GM11168 (cell line): ENCODE data around the gene SLCO2A1.

Experiments
- in situ Hi-C: fragments of 300-500 bp; cut with MboI; formaldehyde crosslinking; loops from one replicate; pipeline ENCODE4 v1.12.0; 2022; ENCODE audit warnings: low sequenced_read_pairs; ENCODE audit not compliant: unreplicated experiment

The SLCO2A1 gene

GRCh38 chr3:133937756-133938601, 91.7 kb downstream of the SLCO2A1 start:
- in situ Hi-C loops: loop anchor here (10.0 kb wide), 1 partner anchor 277 kb away; no protein-coding TSS in a partner anchor

- in situ Hi-C loops: loop anchor here (10.0 kb wide), 1 partner anchor 278 kb away; no protein-coding TSS in a partner anchor
Measured at GRCh38 chr3:133937061-133937686, 92.6 kb downstream of the SLCO2A1 start.

- in situ Hi-C loops: loop anchor here (10.0 kb wide), 1 partner anchor 279 kb away; no protein-coding TSS in a partner anchor
Measured at GRCh38 chr3:133935843-133936769, 93.6 kb downstream of the SLCO2A1 start.

DNA sequence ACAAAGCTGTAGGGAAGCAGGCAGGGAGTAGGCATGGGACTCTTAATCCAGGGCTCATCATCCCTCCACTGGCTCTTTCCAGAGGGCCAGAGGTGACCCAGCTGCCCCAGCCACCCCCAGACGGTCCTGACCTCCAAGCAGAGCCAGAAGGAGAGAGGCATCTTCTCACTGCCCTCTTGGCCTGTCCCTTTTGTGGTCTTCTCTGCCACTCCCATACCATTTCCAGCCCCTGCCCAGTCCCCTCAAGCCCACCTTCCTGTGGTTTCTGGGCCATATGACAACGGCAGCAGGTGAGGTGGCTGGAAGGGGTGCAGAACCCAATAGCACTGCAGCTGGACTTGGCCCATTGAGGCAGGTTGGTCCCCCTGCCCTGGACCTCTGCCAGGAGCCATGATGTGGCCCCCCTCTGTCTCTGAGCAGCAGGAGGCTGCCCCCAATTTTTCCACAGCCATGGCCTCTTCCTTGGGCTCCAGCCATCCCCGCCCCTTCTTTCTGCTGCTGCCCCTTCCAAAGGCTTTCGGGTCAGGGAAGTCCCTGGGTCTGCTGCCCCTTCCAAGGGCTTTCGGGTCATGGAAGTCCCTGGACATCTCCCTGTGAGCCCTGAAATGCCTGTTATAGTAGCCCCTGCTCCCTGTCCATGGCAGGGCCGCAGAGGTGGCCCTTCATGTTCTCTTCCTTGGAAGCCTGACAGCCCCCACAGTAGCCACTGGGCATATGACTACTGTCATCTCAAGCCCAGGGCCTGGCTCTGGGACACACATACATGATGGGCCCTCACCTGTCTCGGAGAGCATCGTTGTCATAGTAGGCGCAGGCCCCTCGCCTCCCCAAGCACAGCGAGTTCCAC, 94.5 kb downstream of the SLCO2A1 start:
- in situ Hi-C loops: loop anchor here (10.0 kb wide), 1 partner anchor 280 kb away; no protein-coding TSS in a partner anchor

DNA sequence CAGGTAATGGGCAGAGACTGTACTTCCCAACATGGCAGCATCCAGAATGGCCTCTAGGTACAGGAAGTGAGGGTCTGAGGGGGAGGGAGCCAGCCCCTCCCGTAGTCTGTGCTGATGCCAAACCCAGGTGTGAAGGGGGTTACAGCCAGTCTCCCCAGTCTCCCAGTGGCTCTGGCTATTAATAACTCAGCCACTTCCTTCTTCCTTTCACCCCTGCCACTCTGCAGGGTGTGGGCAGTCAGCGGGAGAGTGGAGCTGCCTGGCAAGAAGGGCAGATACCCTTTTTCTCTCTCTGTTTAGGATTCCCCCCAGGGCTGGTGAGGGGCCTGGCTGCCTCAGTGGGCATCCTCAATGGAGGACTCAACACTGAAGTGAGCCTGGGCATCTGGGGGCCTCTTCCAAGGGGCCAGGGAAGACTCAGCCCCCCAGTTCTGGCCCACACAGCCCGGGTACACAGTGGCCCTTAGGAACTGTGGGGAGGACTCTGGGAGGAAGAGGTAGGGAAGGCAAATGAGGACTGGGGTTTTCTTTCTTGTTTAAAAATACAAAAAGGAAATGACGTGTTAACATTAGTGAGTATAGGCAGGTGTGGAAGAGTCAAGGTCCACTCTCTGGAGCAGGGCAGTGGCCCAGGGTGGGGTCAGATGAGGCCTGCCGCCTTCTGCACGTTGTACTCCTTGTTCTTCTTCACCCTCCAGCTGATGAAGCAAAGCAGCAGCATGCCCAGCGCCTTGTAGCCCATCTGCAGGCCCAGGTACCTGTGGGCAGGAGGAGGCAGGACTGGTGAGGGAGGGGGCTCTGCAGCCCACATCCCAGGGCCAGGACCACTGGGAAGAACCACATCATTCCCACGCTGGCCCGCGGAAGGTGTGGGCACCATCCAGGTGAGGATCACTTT, 95.4 kb downstream of the SLCO2A1 start:
- in situ Hi-C loops: loop anchor here (10.0 kb wide), 1 partner anchor 280 kb away; no protein-coding TSS in a partner anchor

GRCh38 chr3:133933097-133934024, 96.4 kb downstream of the SLCO2A1 start:
- in situ Hi-C loops: loop anchor here (10.0 kb wide), 1 partner anchor 281 kb away; no protein-coding TSS in a partner anchor

DNA sequence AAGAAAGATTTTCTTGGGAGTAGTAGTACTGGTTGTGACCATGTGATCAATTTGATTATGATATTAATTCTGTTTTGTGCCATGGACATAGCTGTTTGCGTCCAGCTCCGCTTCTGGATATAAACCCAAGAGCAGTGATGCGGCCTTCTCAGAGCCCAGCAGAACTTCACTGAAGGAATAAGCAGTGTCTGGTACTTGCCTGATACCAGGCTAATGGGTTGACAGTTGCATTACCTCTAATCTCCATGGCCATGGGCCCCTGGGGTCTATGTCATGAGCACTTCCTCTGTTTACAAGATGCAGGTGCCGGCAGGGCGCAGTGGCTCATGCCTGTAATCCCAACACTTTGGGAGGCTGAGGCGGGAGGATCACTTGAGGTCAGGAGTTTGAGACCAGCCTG, 97.7 kb downstream of the SLCO2A1 start:
- in situ Hi-C loops: loop anchor here (10.0 kb wide), 1 partner anchor 283 kb away; no protein-coding TSS in a partner anchor

DNA sequence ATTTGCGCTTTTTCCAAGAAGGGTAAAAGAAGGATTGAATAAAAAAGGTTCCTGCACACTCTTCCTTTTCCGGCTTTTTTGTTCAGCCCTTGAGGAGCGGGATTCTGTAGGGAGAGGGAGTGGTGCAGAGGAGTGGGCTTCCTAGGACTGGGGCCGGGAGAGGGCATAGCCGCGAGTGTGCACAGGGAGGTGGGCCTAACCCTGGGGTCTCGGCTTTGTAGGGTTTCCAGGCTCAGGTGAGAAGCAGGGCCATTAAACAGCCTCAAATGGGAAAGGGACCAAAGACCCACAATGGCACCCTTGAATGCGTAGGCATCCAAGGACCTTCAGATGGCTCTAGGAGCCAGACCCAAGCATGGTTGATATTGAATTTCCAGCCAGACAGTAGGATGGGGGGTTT, 98.6 kb downstream of the SLCO2A1 start:
- in situ Hi-C loops: loop anchor here (10.0 kb wide), 1 partner anchor 284 kb away; no protein-coding TSS in a partner anchor

DNA sequence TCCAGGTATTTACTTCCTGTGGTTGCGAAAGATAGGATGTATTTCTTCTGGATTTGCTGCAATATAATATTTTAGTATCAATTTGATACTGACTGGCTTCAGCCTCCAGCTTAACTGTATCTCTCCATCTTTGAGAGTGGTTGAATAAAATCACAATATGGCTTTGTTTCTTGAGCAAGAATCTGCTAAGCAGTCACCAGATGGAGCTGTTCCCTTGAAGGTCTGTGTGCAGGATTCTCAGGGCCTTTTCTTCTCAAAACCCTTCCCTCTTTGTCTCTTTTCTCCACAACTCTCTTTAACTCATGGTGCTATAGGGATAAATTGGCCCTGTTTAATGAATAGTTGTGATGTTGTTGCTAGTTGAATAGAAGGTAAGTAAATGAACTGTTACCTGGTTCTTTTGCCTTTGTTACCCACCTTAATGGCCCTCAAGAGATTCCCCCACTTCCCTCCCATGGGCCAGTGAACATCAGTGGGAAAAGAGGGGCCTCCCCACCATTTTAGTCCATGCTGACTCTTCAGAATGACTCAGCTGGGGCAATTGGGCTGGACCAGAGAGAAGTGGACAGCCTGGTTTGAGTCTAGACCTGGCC, 99.3 kb downstream of the SLCO2A1 start:
- in situ Hi-C loops: loop anchor here (10.0 kb wide), 1 partner anchor 284 kb away; no protein-coding TSS in a partner anchor

- in situ Hi-C loops: loop anchor here (10.0 kb wide), 1 partner anchor 104 kb away; no protein-coding TSS in a partner anchor
Measured at GRCh38 chr3:133928903-133929607, 100.7 kb downstream of the SLCO2A1 start.

DNA sequence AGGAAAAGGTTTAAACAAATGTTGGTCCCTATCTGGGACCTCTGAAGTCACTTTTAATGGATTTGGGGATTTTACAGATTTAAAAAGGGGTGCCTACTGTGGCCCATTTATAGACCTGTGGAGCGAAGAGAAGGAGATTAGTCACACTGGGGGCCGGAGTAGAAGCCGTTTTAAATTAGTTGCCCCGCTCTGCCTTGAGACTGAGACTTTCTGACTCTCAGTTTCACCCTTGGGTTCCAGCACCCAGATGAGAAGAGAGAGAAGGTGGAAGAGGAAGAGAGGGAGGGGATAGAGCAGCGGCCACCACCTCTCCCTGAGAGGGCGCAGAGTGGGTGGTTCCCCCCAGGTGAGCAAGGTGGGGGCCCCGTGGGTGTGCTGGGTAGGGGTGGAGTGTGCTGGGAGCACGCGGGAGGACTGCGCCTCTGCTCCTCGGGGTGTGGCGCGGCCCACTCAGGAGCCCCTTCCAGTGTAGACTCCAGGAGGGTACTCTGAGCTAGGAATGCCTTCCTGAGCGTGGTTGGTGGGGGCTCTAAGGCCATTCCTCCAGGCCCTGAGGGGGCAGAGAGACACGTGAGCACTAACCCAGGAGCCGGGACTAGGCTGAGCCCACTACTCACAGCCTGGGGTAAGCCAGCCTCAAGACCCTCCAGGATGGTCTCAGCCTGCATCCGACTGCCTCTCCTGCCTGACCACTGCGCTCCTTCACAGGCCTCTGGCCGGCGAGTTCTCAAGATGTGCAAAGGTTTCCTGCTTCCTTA, 101.4 kb downstream of the SLCO2A1 start:
- in situ Hi-C loops: loop anchor here (10.0 kb wide), 1 partner anchor 104 kb away; no protein-coding TSS in a partner anchor

DNA sequence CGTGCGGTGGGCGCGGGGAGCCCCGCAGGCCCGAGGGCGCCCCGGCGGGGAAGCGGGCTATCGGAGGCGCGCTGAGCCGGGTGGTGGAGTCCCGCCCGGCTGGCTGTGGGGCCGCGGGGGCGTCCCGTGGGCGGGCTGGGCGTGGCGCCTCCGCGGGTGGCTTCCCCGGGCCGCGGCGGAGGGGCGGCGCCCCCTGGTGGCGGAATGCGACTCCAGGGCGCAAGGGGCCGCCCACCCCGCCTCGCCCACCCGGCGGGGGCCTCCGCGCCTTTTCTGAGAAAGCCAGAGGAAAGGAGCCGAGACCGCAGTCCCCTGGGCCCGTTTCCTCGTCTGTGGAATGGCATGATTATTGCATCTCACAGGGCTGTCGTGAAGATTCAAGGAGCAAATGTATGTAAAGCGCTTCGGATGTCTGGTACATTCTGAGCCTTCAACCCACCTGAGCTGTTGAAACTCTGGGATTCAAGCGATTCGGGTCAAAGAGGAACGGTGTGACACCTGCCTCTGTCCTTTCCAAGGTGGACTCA, 102.1 kb downstream of the SLCO2A1 start:
- in situ Hi-C loops: loop anchor here (10.0 kb wide), 1 partner anchor 103 kb away; no protein-coding TSS in a partner anchor

- in situ Hi-C loops: loop anchor here (10.0 kb wide), 1 partner anchor 102 kb away; no protein-coding TSS in a partner anchor
Measured at GRCh38 chr3:133926736-133927539, 102.8 kb downstream of the SLCO2A1 start.
